ENCODE measurements around the gene CHMP4A.

Gene CHMP4A

DNA sequence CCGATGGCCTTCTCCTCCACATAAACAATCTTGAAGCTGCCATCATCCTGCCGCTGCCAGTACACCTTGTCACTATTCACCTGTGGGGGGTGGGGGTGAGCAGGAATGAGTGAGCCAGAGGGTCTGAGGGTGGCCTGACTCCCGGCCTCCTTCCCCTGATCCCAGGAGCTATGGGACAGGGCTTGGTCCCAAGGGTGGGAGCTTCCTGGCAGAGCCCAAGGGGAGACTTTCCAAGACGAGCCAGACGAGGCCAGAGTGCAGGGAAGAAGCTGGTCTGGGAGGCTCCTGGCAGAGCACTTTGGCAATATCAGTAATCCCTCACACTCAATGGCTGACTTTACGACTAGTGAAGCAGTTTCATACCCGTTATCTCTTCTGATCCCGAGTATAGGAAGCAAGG, 42.1 kb upstream of the CHMP4A start:
- no peak overlapping the region for H3K4me3 ChIP-seq (ENCODE audit: low read depth, low read length)
- TF ChIP-seq, protein P1, sequence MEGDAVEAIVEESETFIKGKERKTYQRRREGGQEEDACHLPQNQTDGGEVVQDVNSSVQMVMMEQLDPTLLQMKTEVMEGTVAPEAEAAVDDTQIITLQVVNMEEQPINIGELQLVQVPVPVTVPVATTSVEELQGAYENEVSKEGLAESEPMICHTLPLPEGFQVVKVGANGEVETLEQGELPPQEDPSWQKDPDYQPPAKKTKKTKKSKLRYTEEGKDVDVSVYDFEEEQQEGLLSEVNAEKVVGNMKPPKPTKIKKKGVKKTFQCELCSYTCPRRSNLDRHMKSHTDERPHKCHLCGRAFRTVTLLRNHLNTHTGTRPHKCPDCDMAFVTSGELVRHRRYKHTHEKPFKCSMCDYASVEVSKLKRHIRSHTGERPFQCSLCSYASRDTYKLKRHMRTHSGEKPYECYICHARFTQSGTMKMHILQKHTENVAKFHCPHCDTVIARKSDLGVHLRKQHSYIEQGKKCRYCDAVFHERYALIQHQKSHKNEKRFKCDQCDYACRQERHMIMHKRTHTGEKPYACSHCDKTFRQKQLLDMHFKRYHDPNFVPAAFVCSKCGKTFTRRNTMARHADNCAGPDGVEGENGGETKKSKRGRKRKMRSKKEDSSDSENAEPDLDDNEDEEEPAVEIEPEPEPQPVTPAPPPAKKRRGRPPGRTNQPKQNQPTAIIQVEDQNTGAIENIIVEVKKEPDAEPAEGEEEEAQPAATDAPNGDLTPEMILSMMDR (IDR thresholded peaks at IDR 0.05; ENCODE audit: low read depth, low read length) = no peak
- no peak for TF ChIP-seq MYC (IDR thresholded peaks at IDR 0.05; ENCODE audit: low read depth, low read length)
- TF ChIP-seq, protein P2, sequence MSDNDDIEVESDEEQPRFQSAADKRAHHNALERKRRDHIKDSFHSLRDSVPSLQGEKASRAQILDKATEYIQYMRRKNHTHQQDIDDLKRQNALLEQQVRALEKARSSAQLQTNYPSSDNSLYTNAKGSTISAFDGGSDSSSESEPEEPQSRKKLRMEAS (IDR thresholded peaks at IDR 0.05; ENCODE audit: low read depth, low read length) = no peak
- TF ChIP-seq POLR2A (IDR thresholded peaks at IDR 0.05; ENCODE audit: extremely low read depth, insufficient read length) = no peak
- DNase-seq (ENCODE audit: low read depth) = no peak

DNA sequence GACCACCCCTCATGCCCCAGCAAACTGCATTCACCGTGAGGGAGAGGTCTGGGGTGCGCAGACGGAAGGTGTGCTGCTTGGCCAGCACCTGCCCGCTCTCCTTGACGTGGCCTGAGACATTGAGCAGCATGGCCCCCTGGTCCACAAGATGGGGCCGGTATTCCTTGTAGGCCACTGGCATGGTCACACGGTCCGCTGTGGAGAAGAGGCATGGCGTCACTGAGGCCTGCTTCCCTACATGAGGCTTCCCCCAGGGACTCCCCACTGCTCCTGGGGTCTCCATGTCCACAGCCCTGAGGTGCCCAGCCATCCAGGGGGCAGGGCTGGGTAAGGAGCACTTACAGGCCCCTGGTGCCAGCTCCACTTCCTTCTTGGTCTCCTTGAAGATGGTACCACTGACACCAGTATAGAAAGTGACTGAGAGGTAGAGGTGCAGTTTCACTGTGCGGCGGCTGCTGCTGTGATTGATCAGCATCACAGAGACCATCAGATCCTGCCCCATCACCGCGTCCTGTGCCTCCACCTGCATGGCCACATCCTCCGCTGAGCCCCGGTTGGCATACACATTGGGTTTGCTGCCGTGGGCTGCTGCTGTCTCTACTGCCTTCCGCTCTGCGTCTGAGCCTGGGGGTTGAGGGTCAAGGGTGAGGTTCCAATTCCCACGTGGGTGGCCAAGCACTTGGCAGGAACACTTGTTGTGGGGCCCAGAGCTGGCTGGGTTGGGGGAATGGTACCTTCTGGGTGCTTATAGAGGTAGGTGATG, 41.5 kb upstream of the CHMP4A start:
- TF ChIP-seq, protein P2 (IDR thresholded peaks at IDR 0.05; ENCODE audit: low read depth, low read length) = no peak
- TF ChIP-seq MYC (IDR thresholded peaks at IDR 0.05; ENCODE audit: low read depth, low read length) (no peak), POLR2A (IDR thresholded peaks at IDR 0.05; ENCODE audit: extremely low read depth, insufficient read length) (no peak)
- TF ChIP-seq, protein P1 (IDR thresholded peaks at IDR 0.05; ENCODE audit: low read depth, low read length) = no peak
- no peak for DNase-seq (ENCODE audit: low read depth)
- H3K4me3 ChIP-seq (ENCODE audit: low read depth, low read length) = no peak overlapping the region

DNA sequence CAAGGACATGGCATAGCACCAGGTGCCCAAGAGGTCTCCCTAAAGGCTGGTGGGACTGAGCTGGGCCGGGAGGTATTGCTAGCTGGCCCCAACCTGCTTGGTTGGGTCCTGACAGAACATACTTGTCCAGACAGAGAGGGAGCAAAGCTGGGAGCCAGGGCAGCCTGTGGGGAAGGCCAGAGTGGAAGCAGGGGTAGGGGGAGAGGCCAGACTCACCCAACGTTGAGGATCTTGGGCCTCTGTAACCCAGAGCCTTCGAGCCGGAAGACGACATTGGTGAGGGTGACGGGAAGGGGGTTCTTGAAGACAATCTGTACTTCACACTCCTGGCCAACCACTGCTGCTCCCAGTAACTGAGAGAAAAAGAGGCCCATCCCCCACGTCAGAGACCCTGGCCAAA, 40.6 kb upstream of the CHMP4A start:
- H3K4me3 ChIP-seq (ENCODE audit: low read depth, low read length) = no peak overlapping the region

DNA sequence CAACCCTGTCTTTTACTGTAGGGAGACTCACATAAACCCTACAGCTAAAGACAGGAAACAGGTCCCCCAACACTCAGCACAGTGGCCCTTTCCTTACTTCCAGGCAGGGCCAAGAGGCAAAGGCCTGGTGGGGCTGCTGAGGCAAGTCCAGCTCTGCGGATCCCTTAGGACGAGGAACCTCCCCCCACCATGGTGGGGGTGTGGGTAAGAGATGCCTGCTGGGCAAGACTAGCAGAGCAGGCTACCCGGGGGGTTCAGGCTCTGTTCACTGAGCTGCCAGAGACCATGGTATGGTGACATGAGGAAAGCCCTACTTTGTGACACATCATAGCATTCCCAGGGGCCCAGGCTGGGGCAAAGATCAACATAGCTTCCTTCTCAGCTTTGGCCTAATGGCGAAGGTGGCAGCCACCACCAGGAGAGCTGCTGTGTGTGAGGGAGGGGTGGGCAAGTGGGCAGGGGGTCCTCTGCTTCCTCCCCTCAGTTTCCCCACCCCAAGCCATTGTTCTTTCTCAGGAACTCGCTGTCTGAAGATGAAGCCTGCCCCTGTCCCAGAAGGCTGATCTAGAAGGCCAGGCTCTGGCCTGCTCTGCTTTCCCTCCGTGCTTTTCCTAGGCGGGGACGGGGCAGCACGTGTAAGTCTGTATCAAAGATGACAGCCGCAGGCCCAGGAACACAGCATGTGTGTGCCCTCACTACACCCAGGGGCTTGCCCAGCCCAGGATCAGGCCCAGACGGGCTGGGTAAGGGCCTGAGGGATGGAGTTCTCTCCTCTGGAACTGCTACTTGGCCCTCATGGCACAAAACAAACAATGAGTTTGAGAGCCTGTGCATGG, 39.2 kb upstream of the CHMP4A start:
- TF ChIP-seq POLR2A (IDR thresholded peaks at IDR 0.05; ENCODE audit: extremely low read depth, insufficient read length) = no peak
- no peak for TF ChIP-seq MYC (IDR thresholded peaks at IDR 0.05; ENCODE audit: low read depth, low read length)
- TF ChIP-seq, protein P2 (IDR thresholded peaks at IDR 0.05; ENCODE audit: low read depth, low read length) = no peak
- TF ChIP-seq, protein P1 (IDR thresholded peaks at IDR 0.05; ENCODE audit: low read depth, low read length) = no peak
- DNase-seq (ENCODE audit: low read depth) = no peak
- H3K4me3 ChIP-seq (ENCODE audit: low read depth, low read length) = no peak overlapping the region

More for the DNA sequence above, 40.6 kb upstream of the CHMP4A start:
- TF ChIP-seq POLR2A (IDR thresholded peaks at IDR 0.05; ENCODE audit: extremely low read depth, insufficient read length) (no peak), MYC (IDR thresholded peaks at IDR 0.05; ENCODE audit: low read depth, low read length) (no peak)
- TF ChIP-seq, protein P2 (IDR thresholded peaks at IDR 0.05; ENCODE audit: low read depth, low read length) = no peak
- TF ChIP-seq, protein P1 (IDR thresholded peaks at IDR 0.05; ENCODE audit: low read depth, low read length) = no peak
- DNase-seq (ENCODE audit: low read depth) = no peak

DNA sequence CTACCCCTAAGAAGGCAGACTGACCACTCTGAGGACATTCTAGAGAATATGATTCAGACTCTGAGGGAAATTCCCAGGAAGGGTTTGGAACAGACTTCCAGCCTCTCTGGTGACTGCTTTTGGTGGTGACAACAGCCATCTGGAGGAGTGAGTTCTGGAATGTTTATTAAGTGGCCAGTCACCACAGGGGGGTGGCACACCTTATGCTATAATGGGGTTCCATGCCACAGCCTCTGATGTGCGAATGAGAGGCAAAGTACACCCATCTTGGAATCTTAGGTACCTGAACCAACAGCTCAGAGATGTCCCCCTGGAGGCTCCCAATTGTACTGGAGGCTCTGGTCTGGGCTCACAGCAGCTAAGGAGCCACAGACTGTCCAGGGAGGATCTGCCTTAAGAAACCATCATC, 38.6 kb upstream of the CHMP4A start:
- TF ChIP-seq POLR2A (IDR thresholded peaks at IDR 0.05; ENCODE audit: extremely low read depth, insufficient read length) = no peak
- TF ChIP-seq, protein P1 (IDR thresholded peaks at IDR 0.05; ENCODE audit: low read depth, low read length) = no peak
- no peak for TF ChIP-seq MYC (IDR thresholded peaks at IDR 0.05; ENCODE audit: low read depth, low read length)
- TF ChIP-seq, protein P2 (IDR thresholded peaks at IDR 0.05; ENCODE audit: low read depth, low read length) = no peak
- no peak overlapping the region for H3K4me3 ChIP-seq (ENCODE audit: low read depth, low read length)
- no peak for DNase-seq (ENCODE audit: low read depth)
